SK-N-SH treated with all-trans-retinoic acid at 6 μM for 48 hours (cell line): ENCODE data around the gene AKR1A1.

Experiments
- ARNTL ChIP-seq: fragments of 450-650 bp; formaldehyde crosslinking; IDR thresholded peaks from 2 replicates; pipeline ENCODE4 v1.5.0; 2020; ENCODE audit warnings: low read depth, mild to moderate bottlenecking, moderate library complexity, borderline replicate concordance
- CREB5 ChIP-seq: fragments of 250-450 bp; sonication (Bioruptor Pico); IDR thresholded peaks from 2 replicates; pipeline ENCODE4 v1.5.1; 2020; ENCODE audit warnings: low read depth, mild to moderate bottlenecking, moderate library complexity
- ESRRG ChIP-seq: fragments of 250-450 bp; sonication (Bioruptor Pico); IDR thresholded peaks from 2 replicates; pipeline ENCODE4 v1.6.1; 2021; ENCODE audit warnings: mild to moderate bottlenecking
- GLIS3 ChIP-seq: fragments of 250-450 bp; sonication (Bioruptor Pico); IDR thresholded peaks from 2 replicates; pipeline ENCODE4 v1.5.0; 2020; ENCODE audit warnings: mild to moderate bottlenecking, moderate library complexity
- PATZ1 ChIP-seq: fragments of 250-450 bp; sonication (Bioruptor Pico); IDR thresholded peaks from 2 replicates; pipeline ENCODE4 v1.8.0; 2020; ENCODE audit warnings: mild to moderate bottlenecking, moderate library complexity, borderline replicate concordance
- ZNF565 ChIP-seq: fragments of 450-650 bp; formaldehyde crosslinking; conservative IDR thresholded peaks from 2 replicates; pipeline ENCODE4 v1.5.0; 2020; ENCODE audit warnings: low read depth, mild to moderate bottlenecking, moderate library complexity
- ZNF70 ChIP-seq: fragments of 450-650 bp; formaldehyde crosslinking; IDR thresholded peaks from 2 replicates; pipeline ENCODE4 v1.5.0; 2020; ENCODE audit warnings: mild to moderate bottlenecking, moderate library complexity
- TF ChIP-seq, protein P1 (sequence below): fragments of 250-450 bp; sonication (Bioruptor Pico); IDR thresholded peaks from 2 replicates; pipeline ENCODE4 v1.8.0; 2021; ENCODE audit warnings: low read depth, mild to moderate bottlenecking, moderate library complexity, borderline replicate concordance

- TF ChIP-seq PATZ1 = no peak
- no peak for TF ChIP-seq ZNF565 (CRISPR knock-in tag)
- TF ChIP-seq CREB5 (CRISPR knock-in tag) = no peak
- no peak for TF ChIP-seq GLIS3 (CRISPR knock-in tag)
- TF ChIP-seq, protein P1, sequence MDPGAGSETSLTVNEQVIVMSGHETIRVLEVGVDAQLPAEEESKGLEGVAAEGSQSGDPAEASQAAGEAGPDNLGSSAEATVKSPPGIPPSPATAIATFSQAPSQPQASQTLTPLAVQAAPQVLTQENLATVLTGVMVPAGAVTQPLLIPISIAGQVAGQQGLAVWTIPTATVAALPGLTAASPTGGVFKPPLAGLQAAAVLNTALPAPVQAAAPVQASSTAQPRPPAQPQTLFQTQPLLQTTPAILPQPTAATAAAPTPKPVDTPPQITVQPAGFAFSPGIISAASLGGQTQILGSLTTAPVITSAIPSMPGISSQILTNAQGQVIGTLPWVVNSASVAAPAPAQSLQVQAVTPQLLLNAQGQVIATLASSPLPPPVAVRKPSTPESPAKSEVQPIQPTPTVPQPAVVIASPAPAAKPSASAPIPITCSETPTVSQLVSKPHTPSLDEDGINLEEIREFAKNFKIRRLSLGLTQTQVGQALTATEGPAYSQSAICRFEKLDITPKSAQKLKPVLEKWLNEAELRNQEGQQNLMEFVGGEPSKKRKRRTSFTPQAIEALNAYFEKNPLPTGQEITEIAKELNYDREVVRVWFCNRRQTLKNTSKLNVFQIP (CRISPR knock-in tag) = no peak
- no peak for TF ChIP-seq ESRRG (CRISPR knock-in tag)
- no peak for TF ChIP-seq ZNF70 (CRISPR knock-in tag)
- no peak for TF ChIP-seq ARNTL (CRISPR knock-in tag)
These were observed 35.0 kb downstream of the AKR1A1 start for GRCh38 chr1:45585496-45586075.
